ENCODE data around the gene QRICH2. TPM values are rescaled to one million over a fixed set of nuclear protein-coding genes. Genes with fewer than 3 reads are reported as not detected.
A peak's percentile ranks its signal among the peaks of the same experiment; 100 is the strongest.

The QRICH2 gene
- total RNA-seq, 1 donor from 2014 or later, result 18.5 TPM

DNA sequence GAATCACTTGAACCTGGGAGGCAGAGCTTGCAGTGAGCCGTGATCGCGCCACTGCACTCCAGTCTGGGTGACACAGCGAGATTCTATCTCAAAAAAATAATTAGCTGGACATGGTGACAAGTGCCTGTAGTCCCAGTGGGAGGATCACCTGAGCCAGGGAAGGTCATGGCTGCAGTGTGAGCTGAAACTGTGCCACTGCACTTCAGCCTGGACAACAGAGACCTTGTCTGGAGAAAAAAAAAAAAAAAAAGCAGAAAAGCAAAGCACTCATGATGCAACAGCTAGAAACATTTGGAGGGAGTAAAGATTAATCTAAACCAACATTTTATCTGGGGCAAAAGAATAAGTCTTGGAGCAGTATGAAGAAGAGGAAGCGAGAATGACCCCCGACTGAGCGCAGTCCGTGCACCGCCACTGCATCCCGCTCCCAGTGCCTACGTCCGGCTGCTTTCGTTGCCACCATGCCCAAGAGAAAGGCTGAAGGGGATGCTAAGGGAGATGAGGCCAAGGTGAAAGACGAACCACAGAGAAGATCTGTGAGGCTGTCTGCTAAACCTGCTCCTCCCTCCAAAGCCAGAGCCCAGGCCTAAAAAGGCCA is 37.4 kb upstream of the QRICH2 start:
- Mint-ChIP-seq H3K27me3 (no peaks in the 10 kb centered on the region), H3K36me3 (ENCODE audit: insufficient read depth) (peaks cover 24% of the 10 kb centered on the region), H3K27ac (peak overlapping the region; percentile 73), H3K4me3 (ENCODE audit: low read depth) (no peak overlapping the region), H3K9me3 (ENCODE audit: low read depth) (no peaks in the 10 kb centered on the region), H3K4me1 (ENCODE audit: low read depth) (no peaks in the 10 kb centered on the region)
- TF ChIP-seq, protein P1, sequence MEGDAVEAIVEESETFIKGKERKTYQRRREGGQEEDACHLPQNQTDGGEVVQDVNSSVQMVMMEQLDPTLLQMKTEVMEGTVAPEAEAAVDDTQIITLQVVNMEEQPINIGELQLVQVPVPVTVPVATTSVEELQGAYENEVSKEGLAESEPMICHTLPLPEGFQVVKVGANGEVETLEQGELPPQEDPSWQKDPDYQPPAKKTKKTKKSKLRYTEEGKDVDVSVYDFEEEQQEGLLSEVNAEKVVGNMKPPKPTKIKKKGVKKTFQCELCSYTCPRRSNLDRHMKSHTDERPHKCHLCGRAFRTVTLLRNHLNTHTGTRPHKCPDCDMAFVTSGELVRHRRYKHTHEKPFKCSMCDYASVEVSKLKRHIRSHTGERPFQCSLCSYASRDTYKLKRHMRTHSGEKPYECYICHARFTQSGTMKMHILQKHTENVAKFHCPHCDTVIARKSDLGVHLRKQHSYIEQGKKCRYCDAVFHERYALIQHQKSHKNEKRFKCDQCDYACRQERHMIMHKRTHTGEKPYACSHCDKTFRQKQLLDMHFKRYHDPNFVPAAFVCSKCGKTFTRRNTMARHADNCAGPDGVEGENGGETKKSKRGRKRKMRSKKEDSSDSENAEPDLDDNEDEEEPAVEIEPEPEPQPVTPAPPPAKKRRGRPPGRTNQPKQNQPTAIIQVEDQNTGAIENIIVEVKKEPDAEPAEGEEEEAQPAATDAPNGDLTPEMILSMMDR (IDR thresholded peaks at IDR 0.05; ENCODE audit: unreplicated experiment), result no peak
- DNase-seq (ENCODE audit: low spot score, unreplicated experiment), result no peak

DNA sequence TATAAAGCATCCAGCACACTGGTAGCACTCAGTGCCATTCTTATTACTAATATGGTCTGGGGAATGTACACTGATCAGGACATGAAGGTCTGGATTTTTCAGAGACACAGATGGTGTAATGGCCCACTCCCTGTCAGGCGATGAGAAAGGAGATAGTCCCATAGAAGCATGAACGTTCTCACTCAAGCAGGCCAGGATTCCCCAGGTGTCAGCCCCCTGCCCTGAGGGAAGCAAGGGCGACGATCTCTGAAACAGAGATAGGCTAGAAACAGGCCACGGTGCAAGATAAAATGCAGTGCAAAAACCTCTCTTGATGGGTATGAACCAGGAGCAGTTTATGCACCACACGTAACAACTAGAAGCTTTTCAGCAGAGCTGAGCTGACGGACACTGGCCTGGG is 35.0 kb upstream of the QRICH2 start:
- Mint-ChIP-seq H3K27me3 (no peaks in the 10 kb centered on the region), H3K27ac (no peak overlapping the region), H3K9me3 (ENCODE audit: low read depth) (no peaks in the 10 kb centered on the region), H3K4me1 (ENCODE audit: low read depth) (no peaks in the 10 kb centered on the region), H3K4me3 (ENCODE audit: low read depth) (no peak overlapping the region), H3K36me3 (ENCODE audit: insufficient read depth) (peaks cover 29% of the 10 kb centered on the region)
- TF ChIP-seq, protein P1 (IDR thresholded peaks at IDR 0.05; ENCODE audit: unreplicated experiment), result no peak
- DNase-seq (ENCODE audit: low spot score, unreplicated experiment), result no peak

DNA sequence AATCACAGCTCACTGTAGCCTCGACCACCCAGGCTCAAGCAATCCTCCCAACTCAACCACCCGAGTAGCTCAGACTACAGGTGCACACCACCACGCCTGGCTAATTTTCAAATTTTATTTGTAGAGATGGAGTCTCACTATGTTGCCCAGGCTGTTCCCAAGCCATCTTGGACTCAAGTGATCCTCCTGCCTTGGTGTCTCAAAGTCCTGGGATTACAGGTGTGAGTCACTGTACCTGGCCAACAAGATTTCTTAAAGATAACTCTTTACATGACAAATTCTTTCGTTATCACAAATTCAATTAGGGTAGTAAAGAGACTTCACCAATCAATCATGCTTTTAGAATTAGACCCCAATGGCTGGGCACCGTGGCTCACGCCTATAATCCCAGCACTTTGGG is 33.2 kb upstream of the QRICH2 start:
- peaks cover 3% of the 10 kb centered on the region for H3K4me1 Mint-ChIP-seq (ENCODE audit: low read depth)

DNA sequence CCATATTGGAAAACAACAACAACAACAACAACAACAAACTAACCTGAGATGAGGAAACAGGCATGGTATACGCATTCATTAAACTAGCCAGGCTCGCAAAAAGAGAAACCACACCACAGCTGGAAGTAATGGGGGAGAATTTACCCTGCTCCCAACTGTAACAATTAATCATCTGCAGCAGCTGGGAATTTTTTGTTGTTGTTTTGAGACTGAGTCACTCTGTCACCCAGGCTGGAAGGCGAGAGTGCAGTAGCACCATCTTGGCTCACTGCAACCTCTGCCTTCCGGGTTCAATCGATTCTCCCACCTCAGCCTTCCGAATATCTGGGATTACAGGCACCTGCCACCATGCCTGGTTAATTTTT is 29.3 kb upstream of the QRICH2 start:
- Mint-ChIP-seq H3K9me3 (ENCODE audit: low read depth) (no peaks in the 10 kb centered on the region), H3K27ac (no peak overlapping the region), H3K4me3 (ENCODE audit: low read depth) (no peak overlapping the region), H3K36me3 (ENCODE audit: insufficient read depth) (peaks cover 18% of the 10 kb centered on the region), H3K27me3 (no peaks in the 10 kb centered on the region), H3K4me1 (ENCODE audit: low read depth) (peaks cover 3% of the 10 kb centered on the region)
- no peak for DNase-seq (ENCODE audit: low spot score, unreplicated experiment)
- TF ChIP-seq, protein P1 (IDR thresholded peaks at IDR 0.05; ENCODE audit: unreplicated experiment), result no peak

More for the DNA sequence above, 33.2 kb upstream of the QRICH2 start:
- no peaks in the 10 kb centered on the region for H3K9me3 Mint-ChIP-seq (ENCODE audit: low read depth)
- DNase-seq (ENCODE audit: low spot score, unreplicated experiment), result no peak
- H3K4me3 Mint-ChIP-seq (ENCODE audit: low read depth), result no peak overlapping the region
- TF ChIP-seq, protein P1 (IDR thresholded peaks at IDR 0.05; ENCODE audit: unreplicated experiment), result no peak
- H3K36me3 Mint-ChIP-seq (ENCODE audit: insufficient read depth), result peaks cover 22% of the 10 kb centered on the region
- no peaks in the 10 kb centered on the region for H3K27me3 Mint-ChIP-seq
- no peak overlapping the region for H3K27ac Mint-ChIP-seq

DNA sequence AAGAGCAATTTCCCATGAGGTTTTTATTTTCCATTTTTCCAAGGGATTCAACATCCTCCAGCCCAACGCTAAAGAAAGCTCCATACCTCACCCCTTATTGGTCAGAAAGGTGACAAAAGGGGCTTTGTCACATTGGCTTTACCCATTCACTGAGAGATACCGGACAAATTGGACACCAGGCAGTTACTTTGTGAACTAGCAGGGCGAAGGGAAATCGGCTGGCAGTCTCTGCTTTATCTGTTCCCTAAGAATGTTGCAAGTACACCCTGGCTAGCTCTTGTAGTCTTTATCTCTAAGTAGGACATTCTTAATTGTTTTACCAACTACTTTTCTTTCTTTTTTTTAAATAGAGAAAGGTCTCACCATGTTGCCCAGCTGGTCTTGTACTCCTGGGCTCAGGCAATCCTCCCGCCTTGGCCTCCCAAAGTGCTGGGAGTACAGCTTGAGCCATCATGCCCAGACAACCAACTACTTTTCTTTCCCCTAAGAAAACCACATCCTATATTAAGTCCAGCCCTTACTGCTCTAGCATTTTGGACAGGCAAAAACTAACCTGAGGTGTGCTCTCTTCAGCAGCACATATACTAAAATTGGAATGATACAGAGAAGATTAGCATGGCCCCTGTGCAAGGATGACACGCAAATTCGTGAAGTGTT is 28.8 kb upstream of the QRICH2 start:
- no peak for DNase-seq (ENCODE audit: low spot score, unreplicated experiment)
- no peaks in the 10 kb centered on the region for H3K27me3 Mint-ChIP-seq
- no peak overlapping the region for H3K27ac Mint-ChIP-seq
- TF ChIP-seq, protein P1 (IDR thresholded peaks at IDR 0.05; ENCODE audit: unreplicated experiment), result no peak
- peaks cover 3% of the 10 kb centered on the region for H3K4me1 Mint-ChIP-seq (ENCODE audit: low read depth)
- no peak overlapping the region for H3K4me3 Mint-ChIP-seq (ENCODE audit: low read depth)
- H3K9me3 Mint-ChIP-seq (ENCODE audit: low read depth), result no peaks in the 10 kb centered on the region
- H3K36me3 Mint-ChIP-seq (ENCODE audit: insufficient read depth), result peaks cover 14% of the 10 kb centered on the region
